ENCODE measurements around the gene LCN9.

GRCh38 chr9:135707252-135708138 lies 44.4 kb downstream of the LCN9 start:
- no peak for TF ChIP-seq CTCF (conservative IDR thresholded peaks at IDR 0.05 in 1 of 2, IDR thresholded peaks at IDR 0.05 in 1 of 2; ENCODE audit: extremely low read depth in 1 of 2, insufficient read depth in 1 of 2, low read depth in 1 of 2, low read length in 2 of 2)
- no peak for TF ChIP-seq EZH2 (IDR thresholded peaks at IDR 0.05; ENCODE audit: borderline replicate concordance, low read length)

Data from mammary epithelial cell (primary cell).